ENCODE measurements around the gene TM7SF2.

The TM7SF2 gene

GRCh38 chr11:65121447-65121864 lies 9.8 kb downstream of the TM7SF2 start:
- H3K27ac ChIP-seq: peak overlapping the region; percentile 100
- TF ChIP-seq CTCF (conservative IDR thresholded peaks at IDR 0.05): peak; percentile 12; the same call in 1 of the 2 replicates

- TF ChIP-seq CTCF (conservative IDR thresholded peaks at IDR 0.05): no peak
- H3K27ac ChIP-seq: peak within 1 kb of the TSS; percentile 100
Measured at GRCh38 chr11:65121865-65122696, 10.4 kb downstream of the TM7SF2 start, which contains the start of the genes FAU and MRPL49. FAU (minus strand) TSS chr11:65122134; CDS start chr11:65121813, 321 bp downstream. MRPL49 (plus strand) TSS chr11:65122321; CDS start chr11:65122347, 26 bp downstream.

DNA sequence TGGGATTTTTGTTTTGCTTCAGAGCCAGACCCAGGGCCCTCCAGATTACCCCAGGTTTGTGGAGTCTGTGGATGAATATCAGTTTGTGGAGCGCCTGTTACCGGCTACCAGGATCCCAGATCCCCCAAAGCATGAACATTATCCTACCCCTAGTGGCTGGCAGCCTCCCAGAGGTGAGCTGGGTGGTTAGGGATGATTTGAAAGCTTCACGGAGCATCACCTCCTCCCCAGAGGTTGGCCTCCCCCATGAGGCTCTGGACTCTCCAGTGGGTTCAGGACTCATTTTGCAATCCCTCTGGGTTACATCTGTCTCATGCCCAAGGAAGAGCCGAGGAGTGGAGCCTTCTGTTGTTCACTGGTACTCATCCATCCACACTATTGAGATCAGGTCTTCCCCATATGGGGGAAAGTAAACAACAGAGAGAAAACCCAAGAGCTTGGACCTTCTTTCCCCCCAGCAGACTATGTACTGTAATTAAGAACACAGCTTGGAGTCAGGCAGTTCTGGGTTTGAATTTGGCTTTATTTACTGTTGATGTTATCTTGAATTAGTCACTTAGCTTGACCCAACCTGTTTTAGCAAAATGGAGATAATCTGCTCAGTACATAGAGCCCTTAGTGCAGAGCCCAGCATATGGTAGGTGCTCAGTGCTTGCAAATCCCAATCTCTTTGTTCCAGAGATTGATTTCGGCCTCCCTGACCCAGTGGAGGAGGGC lies 13.0 kb downstream of the TM7SF2 start:
- H3K27ac ChIP-seq: peak overlapping the region; percentile 100; the same call in 1 of the 2 replicates
- TF ChIP-seq CTCF (conservative IDR thresholded peaks at IDR 0.05): no peak

- TF ChIP-seq CTCF (conservative IDR thresholded peaks at IDR 0.05): no peak
- peak overlapping the region; percentile 18; the same call in 1 of the 2 replicates for H3K27ac ChIP-seq
Measured at GRCh38 chr11:65125197-65126056, 13.8 kb downstream of the TM7SF2 start.

DNA sequence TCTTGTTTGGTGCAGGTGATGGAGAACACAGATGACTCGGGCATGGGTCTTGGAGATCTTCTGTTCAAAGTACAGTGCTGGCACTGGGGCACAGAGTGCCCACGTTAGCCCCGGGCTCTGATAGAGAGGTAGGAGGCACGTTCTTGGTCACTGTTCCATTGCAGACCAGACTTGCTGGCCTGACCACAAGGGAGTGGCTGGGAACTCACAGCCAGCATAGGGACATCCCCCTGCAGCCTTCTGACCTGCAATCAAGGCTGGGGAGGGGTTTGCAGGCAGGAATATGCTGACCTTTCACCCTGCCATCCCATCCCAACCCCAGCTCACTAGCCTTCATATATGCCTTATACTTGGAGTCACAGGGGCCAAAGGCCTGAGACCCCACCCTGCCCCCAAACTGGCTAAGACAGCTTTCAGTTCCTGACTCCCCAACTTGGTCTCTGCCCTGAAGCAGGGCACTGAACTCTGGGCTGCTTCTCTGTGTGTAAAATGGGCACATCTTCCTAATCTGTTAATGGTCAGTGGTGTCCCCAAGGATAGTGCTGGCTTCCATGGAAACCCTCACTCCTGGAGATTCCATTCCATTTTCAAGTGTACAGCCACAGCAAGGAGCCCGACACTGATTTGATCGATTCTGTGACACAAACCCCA lies 15.1 kb downstream of the TM7SF2 start:
- TF ChIP-seq CTCF (conservative IDR thresholded peaks at IDR 0.05): no peak

DNA sequence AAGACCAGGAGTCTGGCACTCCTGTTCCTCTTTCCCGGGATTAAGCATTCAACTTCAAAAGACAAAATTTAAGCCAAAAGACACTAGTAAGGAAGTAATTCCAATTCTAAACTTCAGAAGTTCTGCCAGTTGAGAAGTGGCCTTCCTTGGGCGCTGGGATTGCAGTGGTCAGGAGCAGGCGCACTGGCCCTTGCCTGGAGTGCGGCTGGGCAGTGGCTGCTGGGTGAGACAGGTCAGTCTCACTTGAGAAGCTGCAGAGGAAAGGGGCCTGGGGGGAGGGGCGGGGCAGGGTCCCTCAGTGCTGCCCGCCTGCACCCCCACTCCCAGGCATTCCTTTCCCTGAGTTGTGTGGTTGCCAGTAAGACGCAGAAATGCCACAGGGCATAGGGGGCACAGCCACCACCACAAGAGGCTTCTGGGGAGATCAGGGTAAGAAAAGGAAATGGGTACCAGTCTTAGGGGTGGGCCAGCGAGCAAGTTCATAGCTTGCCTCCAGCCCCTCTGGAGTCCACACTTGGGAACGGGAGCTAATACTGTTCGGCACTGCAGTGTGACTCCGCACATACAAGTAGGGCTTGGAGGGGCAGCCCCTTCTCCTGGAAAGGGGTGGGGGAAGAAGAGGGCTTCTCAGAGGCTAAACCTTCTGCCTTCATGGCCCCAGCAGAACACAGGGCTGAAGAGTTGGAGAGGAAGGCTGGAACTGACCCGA lies 16.0 kb downstream of the TM7SF2 start:
- no peak for TF ChIP-seq CTCF (conservative IDR thresholded peaks at IDR 0.05)
- H3K27ac ChIP-seq: peak overlapping the region; percentile 18

More for the DNA sequence above, 15.1 kb downstream of the TM7SF2 start:
- H3K27ac ChIP-seq: peak overlapping the region; percentile 18
